Measurements from ENCODE around the gene FRRS1L. TPM values are rescaled to one million over a fixed set of nuclear protein-coding genes. Genes with fewer than 3 reads are reported as not detected.

Gene FRRS1L
- total and polyA plus RNA-seq, 10 donors = under 0.01 to 0.03 TPM; not detected in 8

- no peaks in the 10 kb centered on the region for H3K36me3 ChIP-seq
- no peak for DNase-seq
- H3K27me3 ChIP-seq (replicated peaks in 1 of 7) = no peaks in the 10 kb centered on the region
- TF ChIP-seq CTCF (IDR thresholded peaks at IDR 0.05 in 8 of 11, conservative IDR thresholded peaks at IDR 0.05 in 3 of 11) (no peak), POLR2A (IDR thresholded peaks at IDR 0.05) (no peak), POLR2AphosphoS5 (IDR thresholded peaks at IDR 0.05) (no peak)
- no peak overlapping the region for H3K27ac ChIP-seq
- H3K4me3 ChIP-seq = no peak overlapping the region
- 87 to 93% (median 88%) methylated on average over 12 of the region's 12 CpGs for WGBS, 5 donors
- intact Hi-C loops (cut with DNase I; ENCODE audit: low total_unique reads) = no loop called here
- peaks cover 51 to 100% (median 85%) of the 10 kb centered on the region in 6 donors for H3K4me1 ChIP-seq
- H3K9me3 ChIP-seq = no peaks in the 10 kb centered on the region
Measured at GRCh38 chr9:109113892-109114609, 53.0 kb downstream of the FRRS1L start.

GRCh38 chr9:109113254-109113653 is 53.8 kb downstream of the FRRS1L start:
- H3K4me1 ChIP-seq = peaks cover 53 to 100% (median 85%) of the 10 kb centered on the region in 6 donors
- 58 to 76% (median 62%) methylated on average over 3 of the region's 3 CpGs for WGBS, 5 donors
- intact Hi-C loops (cut with DNase I; ENCODE audit: low total_unique reads) = no loop called here
- no peak overlapping the region for H3K27ac ChIP-seq
- no peaks in the 10 kb centered on the region for H3K27me3 ChIP-seq (replicated peaks in 1 of 7)
- no peaks in the 10 kb centered on the region for H3K36me3 ChIP-seq
- no peak for DNase-seq
- TF ChIP-seq POLR2A (IDR thresholded peaks at IDR 0.05) (no peak), CTCF (IDR thresholded peaks at IDR 0.05 in 8 of 11, conservative IDR thresholded peaks at IDR 0.05 in 3 of 11) (no peak), POLR2AphosphoS5 (IDR thresholded peaks at IDR 0.05) (no peak)
- H3K9me3 ChIP-seq = no peaks in the 10 kb centered on the region
- H3K4me3 ChIP-seq = no peak overlapping the region

GRCh38 chr9:109110329-109111021 is 56.6 kb downstream of the FRRS1L start:
- Histone ChIP-seq H3K27me3 (replicated peaks in 1 of 7) (no peaks in the 10 kb centered on the region), H3K9me3 (no peaks in the 10 kb centered on the region), H3K27ac (peak overlapping the region in 6 of 8 donors; percentile 3 to 48 (median 36)), H3K4me1 (peaks cover 49 to 86% (median 67%) of the 10 kb centered on the region in 6 donors), H3K4me3 (no peak overlapping the region), H3K36me3 (peaks cover 0 to 9% (median 6%) of the 10 kb centered on the region in 6 donors)
- 44 to 60% (median 53%) methylated on average over 5 of the region's 5 CpGs for WGBS, 5 donors
- intact Hi-C loops (cut with DNase I; ENCODE audit: low total_unique reads) = no loop called here
- DNase-seq = no peak
- TF ChIP-seq CTCF (IDR thresholded peaks at IDR 0.05 in 8 of 11, conservative IDR thresholded peaks at IDR 0.05 in 3 of 11) = no peak
- no peak for TF ChIP-seq POLR2A (IDR thresholded peaks at IDR 0.05)
- TF ChIP-seq POLR2AphosphoS5 (IDR thresholded peaks at IDR 0.05) = no peak

- Histone ChIP-seq H3K27ac (peak overlapping the region in 6 of 8 donors; percentile 3 to 48 (median 36)), H3K4me1 (peaks cover 49 to 81% (median 64%) of the 10 kb centered on the region in 6 donors), H3K27me3 (replicated peaks in 1 of 7) (no peaks in the 10 kb centered on the region), H3K36me3 (peaks cover 0 to 14% (median 8%) of the 10 kb centered on the region in 6 donors), H3K9me3 (no peaks in the 10 kb centered on the region), H3K4me3 (no peak overlapping the region)
- DNase-seq = no peak
- intact Hi-C loops (cut with DNase I; ENCODE audit: low total_unique reads) = no loop called here
- TF ChIP-seq CTCF (IDR thresholded peaks at IDR 0.05 in 8 of 11, conservative IDR thresholded peaks at IDR 0.05 in 3 of 11) (no peak), POLR2AphosphoS5 (IDR thresholded peaks at IDR 0.05) (no peak), POLR2A (IDR thresholded peaks at IDR 0.05) (no peak)
Measured at GRCh38 chr9:109109967-109110328, 57.1 kb downstream of the FRRS1L start.

All from spleen (tissue), 11 donors.